Body of pancreas (tissue), 4 donors: ENCODE measurements around the gene FNDC3B.

Source experiments
- POLR2A ChIP-seq, 3 donors: fragments of 450-650 bp; IDR thresholded peaks; one replicate each; pipeline ENCODE4 v1.6.1; 2016; ENCODE audit warnings: antibody characterized with exemption in 3 of 3, mild to moderate bottlenecking in 2 of 3
- TF ChIP-seq, protein P1 (sequence below), 7 experiments: fragments of 450-650 bp in 4 of 7; fragments of 200-600 bp in 3 of 7; sonication (generic) in 3 of 7; IDR thresholded peaks; one replicate each; pipeline ENCODE4 v1.5.1; 2016 to 2019; ENCODE audit warnings: antibody characterized with exemption in 7 of 7

GRCh38 chr3:172191629-172192028 lies 152.3 kb downstream of the FNDC3B start:
- TF ChIP-seq POLR2A (IDR thresholded peaks at IDR 0.05), result no peak
- TF ChIP-seq, protein P1, sequence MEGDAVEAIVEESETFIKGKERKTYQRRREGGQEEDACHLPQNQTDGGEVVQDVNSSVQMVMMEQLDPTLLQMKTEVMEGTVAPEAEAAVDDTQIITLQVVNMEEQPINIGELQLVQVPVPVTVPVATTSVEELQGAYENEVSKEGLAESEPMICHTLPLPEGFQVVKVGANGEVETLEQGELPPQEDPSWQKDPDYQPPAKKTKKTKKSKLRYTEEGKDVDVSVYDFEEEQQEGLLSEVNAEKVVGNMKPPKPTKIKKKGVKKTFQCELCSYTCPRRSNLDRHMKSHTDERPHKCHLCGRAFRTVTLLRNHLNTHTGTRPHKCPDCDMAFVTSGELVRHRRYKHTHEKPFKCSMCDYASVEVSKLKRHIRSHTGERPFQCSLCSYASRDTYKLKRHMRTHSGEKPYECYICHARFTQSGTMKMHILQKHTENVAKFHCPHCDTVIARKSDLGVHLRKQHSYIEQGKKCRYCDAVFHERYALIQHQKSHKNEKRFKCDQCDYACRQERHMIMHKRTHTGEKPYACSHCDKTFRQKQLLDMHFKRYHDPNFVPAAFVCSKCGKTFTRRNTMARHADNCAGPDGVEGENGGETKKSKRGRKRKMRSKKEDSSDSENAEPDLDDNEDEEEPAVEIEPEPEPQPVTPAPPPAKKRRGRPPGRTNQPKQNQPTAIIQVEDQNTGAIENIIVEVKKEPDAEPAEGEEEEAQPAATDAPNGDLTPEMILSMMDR (IDR thresholded peaks at IDR 0.05), result no peak
